Skeletal muscle tissue (tissue), 4 donors: Measurements from ENCODE around the gene KCNAB2. TPM values are rescaled to one million over a fixed set of nuclear protein-coding genes. Genes with fewer than 3 reads are reported as not detected.
A peak's percentile ranks its signal among the peaks of the same experiment; 100 is the strongest.

Experiments
- H3K27ac ChIP-seq: one replicate; pipeline ENCODE4 v1.7.0; 2013; ENCODE audit warnings: mild to moderate bottlenecking, low read depth, low read length, inconsistent platforms
- H3K27me3 ChIP-seq, 3 donors: one replicate each; pipeline ENCODE4 v1.7.0; 2013; ENCODE audit warnings: low read length in 3 of 3; ENCODE audit not compliant: control insufficient read depth in 3 of 3, insufficient read depth in 3 of 3
- H3K36me3 ChIP-seq, 3 donors: one replicate each; pipeline ENCODE4 v1.7.0; 2013; ENCODE audit warnings: low read length in 3 of 3; ENCODE audit not compliant: control insufficient read depth in 3 of 3, insufficient read depth in 3 of 3
- H3K4me1 ChIP-seq, 3 donors: one replicate each; pipeline ENCODE4 v1.7.0; 2013; ENCODE audit warnings: low read length in 3 of 3, mild to moderate bottlenecking in 3 of 3; ENCODE audit not compliant: control insufficient read depth in 3 of 3, insufficient read depth in 3 of 3
- H3K4me3 ChIP-seq, 3 donors: one replicate each; pipeline ENCODE4 v1.7.0; 2013; ENCODE audit warnings: low read length in 3 of 3
- H3K9ac ChIP-seq, 3 donors: one replicate each; pipeline ENCODE4 v1.7.0; 2013; ENCODE audit warnings: low read length in 3 of 3, mild to moderate bottlenecking in 3 of 3, moderate library complexity in 2 of 3, low read depth in 1 of 3
- H3K9me3 ChIP-seq, 3 donors: one replicate each; pipeline ENCODE4 v1.7.0; 2013; ENCODE audit warnings: low read length in 3 of 3; ENCODE audit not compliant: control insufficient read depth in 3 of 3
- total RNA-seq: library from RNA; depleted of rRNA; stranded (reverse); fragments of >200 nt; gene quantifications from one replicate; pipeline ENCODE4 v1.2.3, GENCODE V29; 2014
- donor health status: Osteomylitis.

Gene KCNAB2
- total RNA-seq, 1 donor from 2014 or later = 2.6 TPM

GRCh38 chr1:6009120-6010040 lies 36.3 kb upstream of the KCNAB2 start:
- H3K9ac ChIP-seq = no peak overlapping the region
- no peaks in the 10 kb centered on the region for H3K36me3 ChIP-seq
- no peak overlapping the region for H3K4me3 ChIP-seq
- peaks cover 0 to 2% (median 0%) of the 10 kb centered on the region in 3 donors for H3K27me3 ChIP-seq
- H3K9me3 ChIP-seq = no peaks in the 10 kb centered on the region
- peaks cover 0 to 21% (median 10%) of the 10 kb centered on the region in 3 donors for H3K4me1 ChIP-seq
- no peak overlapping the region for H3K27ac ChIP-seq

- Histone ChIP-seq H3K9me3 (no peaks in the 10 kb centered on the region), H3K36me3 (no peaks in the 10 kb centered on the region), H3K27ac (no peak overlapping the region), H3K4me1 (peaks cover 0 to 28% (median 15%) of the 10 kb centered on the region in 3 donors), H3K27me3 (peaks cover 0 to 2% (median 0%) of the 10 kb centered on the region in 3 donors), H3K4me3 (no peak overlapping the region), H3K9ac (no peak overlapping the region)
Observed at GRCh38 chr1:6010554-6010953, 35.1 kb upstream of the KCNAB2 start.

- Histone ChIP-seq H3K4me3 (no peak overlapping the region), H3K27ac (no peak overlapping the region), H3K4me1 (peaks cover 0 to 33% (median 19%) of the 10 kb centered on the region in 3 donors), H3K9me3 (no peaks in the 10 kb centered on the region), H3K27me3 (peaks cover 0 to 2% (median 0%) of the 10 kb centered on the region in 3 donors), H3K36me3 (no peaks in the 10 kb centered on the region), H3K9ac (no peak overlapping the region)
Observed at GRCh38 chr1:6011161-6011945, 34.3 kb upstream of the KCNAB2 start.

GRCh38 chr1:6011946-6012258 lies 33.8 kb upstream of the KCNAB2 start:
- H3K27ac ChIP-seq = no peak overlapping the region
- no peak overlapping the region for H3K9ac ChIP-seq
- no peaks in the 10 kb centered on the region for H3K9me3 ChIP-seq
- H3K36me3 ChIP-seq = no peaks in the 10 kb centered on the region
- peaks cover 0 to 36% (median 24%) of the 10 kb centered on the region in 3 donors for H3K4me1 ChIP-seq
- no peak overlapping the region for H3K4me3 ChIP-seq
- H3K27me3 ChIP-seq = peaks cover 0 to 2% (median 0%) of the 10 kb centered on the region in 3 donors

GRCh38 chr1:6012529-6013318 lies 33.0 kb upstream of the KCNAB2 start:
- no peaks in the 10 kb centered on the region for H3K9me3 ChIP-seq
- no peaks in the 10 kb centered on the region for H3K36me3 ChIP-seq
- H3K9ac ChIP-seq = peak overlapping the region in 1 of 3 donors; percentile 84
- peaks cover 0 to 2% (median 0%) of the 10 kb centered on the region in 3 donors for H3K27me3 ChIP-seq
- H3K4me1 ChIP-seq = peaks cover 0 to 36% (median 24%) of the 10 kb centered on the region in 3 donors
- no peak overlapping the region for H3K27ac ChIP-seq
- no peak overlapping the region for H3K4me3 ChIP-seq

- peak overlapping the region in 1 of 3 donors; percentile 45 for H3K4me3 ChIP-seq
- H3K27me3 ChIP-seq = no peaks in the 10 kb centered on the region
- no peaks in the 10 kb centered on the region for H3K9me3 ChIP-seq
- H3K36me3 ChIP-seq = no peaks in the 10 kb centered on the region
- H3K4me1 ChIP-seq = peaks cover 0 to 36% (median 24%) of the 10 kb centered on the region in 3 donors
- peak overlapping the region; percentile 83 for H3K27ac ChIP-seq
- peak overlapping the region in 2 of 3 donors; percentile 27 to 84 for H3K9ac ChIP-seq
Observed at GRCh38 chr1:6013491-6013890, 32.2 kb upstream of the KCNAB2 start.

GRCh38 chr1:6014130-6014999 lies 31.3 kb upstream of the KCNAB2 start:
- H3K27me3 ChIP-seq = no peaks in the 10 kb centered on the region
- H3K4me3 ChIP-seq = peak overlapping the region in 1 of 3 donors; percentile 49
- no peaks in the 10 kb centered on the region for H3K36me3 ChIP-seq
- no peaks in the 10 kb centered on the region for H3K9me3 ChIP-seq
- peak overlapping the region in 2 of 3 donors; percentile 27 to 84 for H3K9ac ChIP-seq
- peak overlapping the region; percentile 83 for H3K27ac ChIP-seq
- peaks cover 0 to 34% (median 24%) of the 10 kb centered on the region in 3 donors for H3K4me1 ChIP-seq

- H3K27ac ChIP-seq = no peak overlapping the region
- H3K36me3 ChIP-seq = no peaks in the 10 kb centered on the region
- H3K4me3 ChIP-seq = no peak overlapping the region
- peaks cover 0 to 34% (median 24%) of the 10 kb centered on the region in 3 donors for H3K4me1 ChIP-seq
- no peaks in the 10 kb centered on the region for H3K9me3 ChIP-seq
- H3K9ac ChIP-seq = no peak overlapping the region
- H3K27me3 ChIP-seq = no peaks in the 10 kb centered on the region
Observed at GRCh38 chr1:6016191-6016865, 29.4 kb upstream of the KCNAB2 start.
